Body of pancreas (tissue), 4 donors: ENCODE results near the gene PTPN6. TPM values are rescaled to one million over a fixed set of nuclear protein-coding genes. Genes with fewer than 3 reads are reported as not detected.

Experiments
- ATAC-seq: fragments of 150-250 bp; one replicate; pipeline ENCODE4 v1.9.1; 2016
- DNase-seq, 4 donors: peaks; one replicate each; pipeline ENCODE4 v3.0.0-alpha.2; 2019
- H3K27ac ChIP-seq, 4 donors: fragments of 200-600 bp; sonication (generic); 1 replicate in 3 of 4; 2 replicates in 1 of 4; pipeline versions ENCODE4 v1.5.1 to v1.6.1; 2016 to 2019; ENCODE audit warnings: mild to moderate bottlenecking in 1 of 4, mixed read lengths in 1 of 4, moderate library complexity in 1 of 4
- H3K27me3 ChIP-seq, 2 donors: fragments of 200-600 bp; sonication (generic); one replicate each; pipeline ENCODE4 v1.6.0; 2016; ENCODE audit warnings: mild to moderate bottlenecking in 1 of 2
- H3K36me3 ChIP-seq, 2 donors: fragments of 200-600 bp; sonication (generic); replicated peaks in 1 of 2; 2 replicates each; pipeline ENCODE4 v1.5.1; 2016; ENCODE audit warnings: low read depth in 2 of 2; ENCODE audit not compliant: insufficient read depth in 1 of 2
- H3K4me1 ChIP-seq: fragments of 200-600 bp; sonication (generic); one replicate; pipeline ENCODE4 v1.6.0; 2016
- H3K4me3 ChIP-seq, 2 donors: fragments of 200-600 bp; sonication (generic); 1 replicate in 1 of 2; 2 replicates in 1 of 2; pipeline ENCODE4 v1.5.1; 2016 to 2019
- H3K9me3 ChIP-seq, 3 donors: fragments of 200-600 bp; sonication (generic); 1 replicate in 2 of 3; 2 replicates in 1 of 3; pipeline ENCODE4 v1.5.1; 2016
- CTCF ChIP-seq, 7 experiments: fragments of 450-650 bp in 4 of 7; fragments of 200-600 bp in 3 of 7; sonication (generic) in 3 of 7; IDR thresholded peaks; one replicate each; pipeline ENCODE4 v1.5.1; 2016 to 2019; ENCODE audit warnings: antibody characterized with exemption in 7 of 7
- POLR2A ChIP-seq, 3 donors: fragments of 450-650 bp; IDR thresholded peaks; one replicate each; pipeline ENCODE4 v1.6.1; 2016; ENCODE audit warnings: antibody characterized with exemption in 3 of 3, mild to moderate bottlenecking in 2 of 3
- WGBS, 2 donors: methylation state at CpG; one replicate each; pipeline ENCODE4 v1.1.5; 2017; 5-methylcytosine and 5-hydroxymethylcytosine counted together
- intact Hi-C: fragments of 100-400 bp; cut with DNase I; formaldehyde crosslinking; loops from one replicate; pipeline ENCODE4 v1.15.1; 2023
- total RNA-seq, 2 donors: library from RNA; depleted of rRNA; stranded (reverse); fragments of >200 nt; gene quantifications; one replicate each; pipeline ENCODE4 v1.1.0, GENCODE V29; 2016

PTPN6 gene
- total RNA-seq, 2 donors from 2014 or later = 18.4 to 19.4 TPM

GRCh38 chr12:6963791-6964413 is 12.7 kb downstream of the PTPN6 start:
- intact Hi-C loops = no loop called here
- no peak for TF ChIP-seq POLR2A (IDR thresholded peaks at IDR 0.05)
- TF ChIP-seq CTCF (IDR thresholded peaks at IDR 0.05) = no peak
- Histone ChIP-seq H3K27ac (peak overlapping the region; percentile 99 to 100 (median 99)), H3K36me3 (peaks cover 0 to 2% of the 10 kb centered on the region in 2 donors), H3K4me3 (peak overlapping the region; percentile 50 to 92), H3K9me3 (no peaks in the 10 kb centered on the region), H3K27me3 (no peaks in the 10 kb centered on the region), H3K4me1 (peaks cover 74% of the 10 kb centered on the region)
- no peak for ATAC-seq
- WGBS, 2 donors = 9 to 17% methylated on average over 12 to 17 of the region's 17 CpGs
- peak; percentile 60 to 73 (median 66) for DNase-seq

GRCh38 chr12:6964605-6965025 is 13.5 kb downstream of the PTPN6 start:
- TF ChIP-seq CTCF (IDR thresholded peaks at IDR 0.05) = no peak
- TF ChIP-seq POLR2A (IDR thresholded peaks at IDR 0.05) = no peak
- intact Hi-C loops = no loop called here
- no peaks in the 10 kb centered on the region for H3K27me3 ChIP-seq
- H3K27ac ChIP-seq = peak overlapping the region; percentile 99 to 100 (median 99)
- H3K36me3 ChIP-seq = peaks cover 0 to 2% of the 10 kb centered on the region in 2 donors
- no peak for DNase-seq
- peaks cover 81% of the 10 kb centered on the region for H3K4me1 ChIP-seq
- H3K4me3 ChIP-seq = peak overlapping the region; percentile 50 to 92
- 25 to 45% methylated on average over 3 to 8 of the region's 8 CpGs for WGBS, 2 donors
- H3K9me3 ChIP-seq = no peaks in the 10 kb centered on the region
- ATAC-seq = no peak

- H3K27ac ChIP-seq = peak overlapping the region; percentile 99 to 100 (median 99)
- peak; percentile 24 to 49 (median 46) for TF ChIP-seq POLR2A (IDR thresholded peaks at IDR 0.05)
- TF ChIP-seq CTCF (IDR thresholded peaks at IDR 0.05) = peak; percentile 85 to 99 (median 95)
- peaks cover 86% of the 10 kb centered on the region for H3K4me1 ChIP-seq
- intact Hi-C loops = no loop called here
- peaks cover 0 to 2% of the 10 kb centered on the region in 2 donors for H3K36me3 ChIP-seq
- WGBS, 2 donors = 6 to 15% methylated on average over 4 to 12 of the region's 12 CpGs
- ATAC-seq (peak; percentile 57), DNase-seq (peak; percentile 92 to 96 (median 94))
- no peaks in the 10 kb centered on the region for H3K27me3 ChIP-seq
- peak overlapping the region in 1 of 2 donors; percentile 92 for H3K4me3 ChIP-seq
- H3K9me3 ChIP-seq = no peaks in the 10 kb centered on the region
Measured at GRCh38 chr12:6965026-6965661, 14.0 kb downstream of the PTPN6 start.

GRCh38 chr12:6965714-6966113 is 14.6 kb downstream of the PTPN6 start:
- H3K27me3 ChIP-seq = no peaks in the 10 kb centered on the region
- 41 to 44% methylated on average over 4 of the region's 4 CpGs for WGBS, 2 donors
- H3K4me1 ChIP-seq = peaks cover 83% of the 10 kb centered on the region
- no peak for DNase-seq
- peak overlapping the region; percentile 99 to 100 (median 99) for H3K27ac ChIP-seq
- ATAC-seq = no peak
- no peak for TF ChIP-seq CTCF (IDR thresholded peaks at IDR 0.05)
- no peak for TF ChIP-seq POLR2A (IDR thresholded peaks at IDR 0.05)
- no peaks in the 10 kb centered on the region for H3K9me3 ChIP-seq
- intact Hi-C loops = no loop called here
- H3K36me3 ChIP-seq = peaks cover 0 to 2% of the 10 kb centered on the region in 2 donors
- H3K4me3 ChIP-seq = no peak overlapping the region
